OCI-LY7 (cell line): ENCODE data around the gene INSRR. TPM values are rescaled to one million over a fixed set of nuclear protein-coding genes. Genes with fewer than 3 reads are reported as not detected.

ENCODE experiments used
- BruUV-seq: library from RNA; stranded (reverse); fragments of 400-500 nt; replicated peaks from 2 replicates; lab custom pipeline; 2021; lab: Mats Ljungman, UMichigan
- CTCF ChIA-PET: fragments of 300-600 bp; sonication (Branson Sonifier 250); formaldehyde crosslinking; loops from one replicate; lab custom pipeline; 2022; ENCODE audit warnings: antibody characterized with exemption; ENCODE audit not compliant: unreplicated experiment; lab: Charles Lee
- POLR2A ChIA-PET: fragments of 300-600 bp; sonication (Branson Sonifier 250); formaldehyde crosslinking; loops from one replicate; lab custom pipeline; 2022; ENCODE audit warnings: antibody characterized with exemption; lab: Charles Lee
- DNase-seq: peaks from one replicate; pipeline ENCODE4 v3.0.0-alpha.2; 2015; ENCODE audit warnings: low spot score
- H2AFZ ChIP-seq: fragments of 200-600 bp; sonication (generic), shearing (Covaris generic); 2 replicates; pipeline ENCODE4 v1.6.1; 2014; ENCODE audit warnings: mild to moderate bottlenecking, antibody characterized with exemption, low read length, moderate library complexity
- H3K27ac ChIP-seq: fragments of 200-600 bp; sonication (generic); 2 replicates; pipeline ENCODE4 v1.5.1; 2014; ENCODE audit warnings: mixed run types, low read depth, mild to moderate bottlenecking, moderate library complexity, low read length, inconsistent platforms; ENCODE audit not compliant: poor library complexity, severe bottlenecking
- H3K36me3 ChIP-seq: fragments of 200-600 bp; sonication (generic); 2 replicates; pipeline ENCODE4 v1.6.1; 2014; ENCODE audit warnings: mild to moderate bottlenecking, antibody characterized with exemption, low read length, moderate library complexity, mixed read lengths; ENCODE audit not compliant: insufficient read depth
- H3K4me1 ChIP-seq: fragments of 200-600 bp; sonication (generic); 2 replicates; pipeline ENCODE4 v1.5.1; 2014; ENCODE audit warnings: mild to moderate bottlenecking, low read length; ENCODE audit not compliant: insufficient read depth, poor library complexity, severe bottlenecking
- H3K4me2 ChIP-seq: fragments of 200-600 bp; sonication (generic); 2 replicates; pipeline ENCODE4 v1.6.1; 2014; ENCODE audit warnings: mild to moderate bottlenecking, low read length
- H3K4me3 ChIP-seq: fragments of 200-600 bp; sonication (generic); 2 replicates; pipeline ENCODE4 v1.5.1; 2014; ENCODE audit warnings: mild to moderate bottlenecking, low read depth, low read length; ENCODE audit not compliant: poor library complexity, severe bottlenecking
- H3K79me2 ChIP-seq: fragments of 200-600 bp; sonication (generic); 2 replicates; pipeline ENCODE4 v1.6.1; 2016; ENCODE audit warnings: low read depth, mild to moderate bottlenecking, low read length, moderate library complexity, mixed read lengths; ENCODE audit not compliant: insufficient read depth
- H3K9me2 ChIP-seq: fragments of 200-600 bp; sonication (generic); 2 replicates; pipeline ENCODE4 v1.6.1; 2016; ENCODE audit warnings: mild to moderate bottlenecking, low read length, mixed read lengths; ENCODE audit not compliant: insufficient read depth
- H3K9me3 ChIP-seq: fragments of 200-600 bp; sonication (generic); 2 replicates; pipeline ENCODE4 v1.6.1; 2014; ENCODE audit warnings: mild to moderate bottlenecking, mixed run types, low read length, mixed read lengths
- H4K20me1 ChIP-seq: fragments of 200-600 bp; sonication (generic); 2 replicates; pipeline ENCODE4 v1.6.1; 2014; ENCODE audit warnings: mild to moderate bottlenecking, antibody characterized with exemption, low read length, moderate library complexity, mixed read lengths; ENCODE audit not compliant: insufficient read depth
- CTCF ChIP-seq: fragments of 200-600 bp; sonication (generic); conservative IDR thresholded peaks from 2 replicates; pipeline ENCODE4 v1.5.1; 2014; ENCODE audit warnings: mild to moderate bottlenecking, antibody characterized with exemption, low read length, moderate library complexity, mixed read lengths
- EZH2phosphoT487 ChIP-seq: fragments of 200-600 bp; sonication (generic); IDR thresholded peaks from 2 replicates; pipeline ENCODE4 v1.6.1; 2018; ENCODE audit warnings: low read depth, borderline replicate concordance, mild to moderate bottlenecking, mixed run types, antibody characterized with exemption, low read length, moderate library complexity, mixed read lengths
- intact Hi-C: fragments of 100-400 bp; cut with micrococcal nuclease; formaldehyde crosslinking; loops from one replicate; pipeline ENCODE4 v1.10.0; 2022; ENCODE audit not compliant: unreplicated experiment
- total RNA-seq, 2 experiments: library from RNA; depleted of rRNA in 1 of 2; stranded (reverse); fragments of >200 nt in 1 of 2; shearing (Covaris generic) in 1 of 2; gene quantifications; 2 replicates each; pipeline ENCODE4 v1.2.3, GENCODE V29; 2014 to 2022

Gene INSRR
- total RNA-seq, 2 experiments from 2014 or later: not detected

GRCh38 chr1:156880473-156880872 lies 21.6 kb upstream of the INSRR start:
- Histone ChIP-seq H3K4me1 (no peaks in the 10 kb centered on the region), H3K9me3 (no peaks in the 10 kb centered on the region), H3K4me2 (no peak overlapping the region), H3K27ac (no peak overlapping the region), H3K4me3 (no peak overlapping the region), H4K20me1 (no peaks in the 10 kb centered on the region), H3K9me2 (no peaks in the 10 kb centered on the region), H2AFZ (no peak overlapping the region), H3K79me2 (no peaks in the 10 kb centered on the region), H3K36me3 (no peaks in the 10 kb centered on the region)
- intact Hi-C loops: no loop called here
- BruUV-seq: no TSS peak
- TF ChIP-seq CTCF: no peak
- TF ChIP-seq EZH2phosphoT487: no peak
- CTCF ChIA-PET: no interaction called here
- POLR2A ChIA-PET: no interaction called here
- DNase-seq: no peak

GRCh38 chr1:156879876-156880275 lies 21.0 kb upstream of the INSRR start:
- ChIA-PET POLR2A (no interaction called here), CTCF (no interaction called here)

More at GRCh38 chr1:156879876-156880275, 21.0 kb upstream of the INSRR start:
- H3K36me3 ChIP-seq: no peaks in the 10 kb centered on the region
- H4K20me1 ChIP-seq: no peaks in the 10 kb centered on the region
- intact Hi-C loops: no loop called here
- no TSS peak for BruUV-seq
- DNase-seq: no peak
- no peak overlapping the region for H3K4me2 ChIP-seq
- no peaks in the 10 kb centered on the region for H3K9me2 ChIP-seq
- no peak overlapping the region for H2AFZ ChIP-seq
- no peak overlapping the region for H3K4me3 ChIP-seq
- no peaks in the 10 kb centered on the region for H3K9me3 ChIP-seq
- H3K4me1 ChIP-seq: no peaks in the 10 kb centered on the region
- no peak overlapping the region for H3K27ac ChIP-seq
- no peak for TF ChIP-seq EZH2phosphoT487
- no peak for TF ChIP-seq CTCF
- no peaks in the 10 kb centered on the region for H3K79me2 ChIP-seq
